ENCODE data around the gene CALR3. TPM values are rescaled to one million over a fixed set of nuclear protein-coding genes. Genes with fewer than 3 reads are reported as not detected.

The CALR3 gene
- total and polyA plus RNA-seq, 2 of the 8 experiments (the other 6 are each of a cell fraction or from before 2014, with no cell fraction given): 0.11 to 0.32 TPM

DNA sequence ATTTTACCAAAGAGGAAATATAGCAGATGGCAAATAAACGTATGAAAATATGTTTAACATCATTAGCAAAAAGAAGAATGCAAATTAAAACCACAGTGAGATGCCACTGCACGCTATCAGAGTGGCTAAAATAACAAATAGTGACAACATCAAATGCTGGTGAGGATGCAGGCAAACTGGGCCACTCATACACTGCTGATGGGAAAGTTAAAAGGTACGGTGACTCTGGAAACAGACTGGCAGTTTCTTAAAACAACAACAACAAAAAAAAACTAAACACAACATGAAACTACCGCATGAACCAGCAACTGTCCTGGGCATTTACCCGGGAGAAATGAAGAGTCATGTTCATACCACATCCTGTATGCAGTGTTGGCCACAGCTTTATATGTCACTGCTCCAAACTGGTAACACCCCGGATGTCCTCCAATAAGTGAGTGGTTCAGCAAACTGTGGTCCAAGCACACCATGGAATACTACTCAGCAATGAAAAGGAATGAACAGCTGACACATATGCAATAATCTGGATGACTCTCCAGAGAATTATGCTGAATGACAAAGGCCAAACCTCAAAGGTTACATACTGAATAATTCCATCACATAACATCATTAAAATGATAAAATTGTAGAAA is 46.5 kb downstream of the CALR3 start:
- Histone ChIP-seq H3K4me2 (ENCODE audit: insufficient read depth in 1 of 2, low read depth in 2 of 2, low read length in 2 of 2) (no peak overlapping the region), H2BK20ac (ENCODE audit: low read length) (no peak overlapping the region), H4K91ac (replicated peaks; ENCODE audit: insufficient read length, low read length) (no peak overlapping the region), H3K4ac (replicated peaks; ENCODE audit: insufficient read length, low read depth, low read length) (no peak overlapping the region), H2AK5ac (ENCODE audit: low read depth, low read length) (no peak overlapping the region), H2AFZ (ENCODE audit: low read length) (no peak overlapping the region), H3K23me2 (ENCODE audit: low read depth, low read length) (no peaks in the 10 kb centered on the region), H2BK120ac (replicated peaks; ENCODE audit: low read depth, low read length) (no peak overlapping the region), H2BK5ac (ENCODE audit: low read depth, low read length) (no peak overlapping the region), H3K9me3 (ENCODE audit: insufficient read depth in 2 of 2, low read depth in 1 of 2, low read length in 1 of 2) (no peaks in the 10 kb centered on the region), H3K4me1 (replicated peaks in 1 of 4; ENCODE audit: control insufficient read depth in 3 of 4, insufficient read depth in 4 of 4, low read length in 3 of 4) (peaks cover 4 to 6% (median 5%) of the 10 kb centered on the region in 4 experiments; a peak in 5 of 7 replicates), H4K8ac (ENCODE audit: extremely low read depth, insufficient read depth, low read length) (no peak overlapping the region), H3K23ac (ENCODE audit: insufficient read length) (no peak overlapping the region), H4K5ac (ENCODE audit: insufficient read length, low read depth, low read length) (no peak overlapping the region), H2BK15ac (ENCODE audit: low read length) (no peak overlapping the region), H3K79me2 (ENCODE audit: control insufficient read depth in 1 of 2, insufficient read depth in 2 of 2, low read length in 2 of 2) (peaks cover 11 to 81% of the 10 kb centered on the region in 2 experiments), H3K36me3 (ENCODE audit: control insufficient read depth in 2 of 4, insufficient read depth in 4 of 4, low read length in 3 of 4) (no peaks in the 10 kb centered on the region), H3K18ac (ENCODE audit: extremely low read depth, low read length) (no peak overlapping the region), H4K20me1 (replicated peaks in 1 of 2; ENCODE audit: control insufficient read depth in 1 of 2, insufficient read depth in 2 of 2, low read length in 2 of 2) (peaks cover 11 to 27% of the 10 kb centered on the region in 2 experiments), H3K27ac (ENCODE audit: low read depth, low read length) (no peak overlapping the region), H3K4me3 (ENCODE audit: extremely low read depth in 1 of 4, insufficient read depth in 2 of 4, low read depth in 3 of 4, low read length in 4 of 4) (no peak overlapping the region), H3K79me1 (ENCODE audit: low read depth, low read length) (peaks cover 23% of the 10 kb centered on the region), H3K9ac (replicated peaks in 1 of 4; ENCODE audit: extremely low read depth in 1 of 4, low read depth in 3 of 4, low read length in 3 of 4) (no peak overlapping the region), H3K14ac (ENCODE audit: insufficient read length) (no peak overlapping the region), H2BK12ac (ENCODE audit: low read depth, low read length) (no peak overlapping the region), H3K27me3 (replicated peaks in 1 of 4; ENCODE audit: control insufficient read depth in 3 of 4, extremely low read depth in 1 of 4, insufficient read depth in 3 of 4, low read length in 3 of 4) (no peaks in the 10 kb centered on the region), H3K56ac (replicated peaks; ENCODE audit: insufficient read length, low read depth, low read length) (no peak overlapping the region)
- ChIA-PET CTCF (ENCODE audit: partially characterized antibody) (interaction anchor here (1.0 kb wide), 1 partner anchor 11 kb away, joined by 3 read pairs; no protein-coding TSS in a partner anchor), POLR2A (ENCODE audit: partially characterized antibody) (no interaction called here)
- FAIRE-seq (no peak), DNase-seq (ENCODE audit: low read depth in 1 of 2, low spot score in 2 of 2) (no peak)
- 86% methylated on average over 6 of the region's 6 CpGs; no CpG with 5 or more reads in 1 of the 2 experiments for WGBS, 2 experiments (ENCODE audit: extremely low coverage in 1 of 2, insufficient coverage in 1 of 2, insufficient read length in 1 of 2, insufficient replicate concordance in 2 of 2, low coverage in 1 of 2, low lambda C conversion rate in 2 of 2, missing lambda C conversion rate in 1 of 2)
- TF ChIP-seq KDM4A (IDR thresholded peaks at IDR 0.05; ENCODE audit: low read depth, low read length, severe bottlenecking): no peak
- TF ChIP-seq, protein P1, sequence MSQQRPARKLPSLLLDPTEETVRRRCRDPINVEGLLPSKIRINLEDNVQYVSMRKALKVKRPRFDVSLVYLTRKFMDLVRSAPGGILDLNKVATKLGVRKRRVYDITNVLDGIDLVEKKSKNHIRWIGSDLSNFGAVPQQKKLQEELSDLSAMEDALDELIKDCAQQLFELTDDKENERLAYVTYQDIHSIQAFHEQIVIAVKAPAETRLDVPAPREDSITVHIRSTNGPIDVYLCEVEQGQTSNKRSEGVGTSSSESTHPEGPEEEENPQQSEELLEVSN (IDR thresholded peaks at IDR 0.05): no peak
- no peak for TF ChIP-seq ZNF274 (IDR thresholded peaks at IDR 0.05; ENCODE audit: borderline replicate concordance, extremely low read depth, low read length)
- TF ChIP-seq EGR1 (IDR thresholded peaks at IDR 0.05; ENCODE audit: borderline replicate concordance, low read depth, low read length): no peak
- no peak for TF ChIP-seq CREB1 (IDR thresholded peaks at IDR 0.05)
- no peak for TF ChIP-seq FOSL1 (IDR thresholded peaks at IDR 0.05; ENCODE audit: insufficient read depth, low read depth, low read length)
- no peak for TF ChIP-seq SIRT6 (IDR thresholded peaks at IDR 0.05; ENCODE audit: low read length)
- TF ChIP-seq POLR2AphosphoS5 (IDR thresholded peaks at IDR 0.05; ENCODE audit: low read depth, low read length): no peak
- TF ChIP-seq SP2 (IDR thresholded peaks at IDR 0.05; ENCODE audit: low read length): no peak
- TF ChIP-seq EP300 (IDR thresholded peaks at IDR 0.05; ENCODE audit: borderline replicate concordance in 1 of 2, low read depth in 2 of 2, low read length in 2 of 2): no peak
- no peak for TF ChIP-seq NRF1 (IDR thresholded peaks at IDR 0.05; ENCODE audit: low read depth, low read length)
- TF ChIP-seq GTF2F1 (IDR thresholded peaks at IDR 0.05; ENCODE audit: borderline replicate concordance, low read depth, low read length): no peak
- TF ChIP-seq SIN3A (conservative IDR thresholded peaks at IDR 0.05 in 1 of 2, IDR thresholded peaks at IDR 0.05 in 1 of 2; ENCODE audit: low read depth in 1 of 2, low read length in 2 of 2): no peak

Data from H1 (cell line).